GM13977 (cell line): ENCODE results near the gene EPOP.

Source experiments
- DNase-seq: peaks from one replicate; pipeline ENCODE4 v3.0.0; 2012; ENCODE audit warnings: low spot score
- CTCF ChIP-seq: IDR thresholded peaks from 2 replicates; pipeline ENCODE4 v1.5.1; 2012; ENCODE audit warnings: mild to moderate bottlenecking, control low read depth; ENCODE audit not compliant: insufficient read depth; ENCODE audit errors: extremely low read depth, missing control alignments
- in situ Hi-C: fragments of 300-500 bp; cut with MboI; formaldehyde crosslinking; loops from one replicate; pipeline ENCODE4 v1.12.0; 2022; ENCODE audit warnings: low sequenced_read_pairs, low pct_unique_long_range_greater_than_20kb, mixed read lengths, inconsistent platforms; ENCODE audit not compliant: unreplicated experiment

Gene EPOP

GRCh38 chr17:38674749-38675615 is at the start of gene EPOP:
EPOP (minus strand) TSS chr17:38674957; CDS start chr17:38674495, 462 bp downstream.
- no peak for TF ChIP-seq CTCF
- in situ Hi-C loops: loop anchor here (5.0 kb wide), 1 partner anchor 62 kb away; no protein-coding TSS in a partner anchor
- DNase-seq: peak; percentile 96

- in situ Hi-C loops: no loop called here
- DNase-seq: no peak
- TF ChIP-seq CTCF: no peak
Observed at GRCh38 chr17:38721802-38722201, 47.0 kb upstream of the EPOP start.

GRCh38 chr17:38720941-38721340 is 46.2 kb upstream of the EPOP start:
- in situ Hi-C loops: no loop called here
- no peak for TF ChIP-seq CTCF
- no peak for DNase-seq

GRCh38 chr17:38719943-38720641 is 45.3 kb upstream of the EPOP start:
- in situ Hi-C loops: no loop called here
- no peak for TF ChIP-seq CTCF
- no peak for DNase-seq

GRCh38 chr17:38719289-38719942 is 44.7 kb upstream of the EPOP start:
- no peak for DNase-seq
- TF ChIP-seq CTCF: no peak
- in situ Hi-C loops: no loop called here

GRCh38 chr17:38717139-38717745 is 42.5 kb upstream of the EPOP start:
- TF ChIP-seq CTCF: no peak
- in situ Hi-C loops: no loop called here
- DNase-seq: no peak
